GM12875 (cell line): ENCODE measurements around the gene KIAA0040.
A peak's percentile ranks its signal among the peaks of the same experiment; 100 is the strongest.

ENCODE experiments used
- H3K4me3 ChIP-seq: one replicate; pipeline ENCODE4 v1.5.1; 2011; ENCODE audit warnings: low read depth, low read length, control low read depth
- CTCF ChIP-seq: IDR thresholded peaks from 2 replicates; pipeline ENCODE4 v1.5.1; 2011; ENCODE audit warnings: low read depth, mild to moderate bottlenecking, control low read depth, inconsistent platforms, low read length, moderate library complexity, borderline replicate concordance; ENCODE audit not compliant: insufficient read depth

KIAA0040 gene

DNA sequence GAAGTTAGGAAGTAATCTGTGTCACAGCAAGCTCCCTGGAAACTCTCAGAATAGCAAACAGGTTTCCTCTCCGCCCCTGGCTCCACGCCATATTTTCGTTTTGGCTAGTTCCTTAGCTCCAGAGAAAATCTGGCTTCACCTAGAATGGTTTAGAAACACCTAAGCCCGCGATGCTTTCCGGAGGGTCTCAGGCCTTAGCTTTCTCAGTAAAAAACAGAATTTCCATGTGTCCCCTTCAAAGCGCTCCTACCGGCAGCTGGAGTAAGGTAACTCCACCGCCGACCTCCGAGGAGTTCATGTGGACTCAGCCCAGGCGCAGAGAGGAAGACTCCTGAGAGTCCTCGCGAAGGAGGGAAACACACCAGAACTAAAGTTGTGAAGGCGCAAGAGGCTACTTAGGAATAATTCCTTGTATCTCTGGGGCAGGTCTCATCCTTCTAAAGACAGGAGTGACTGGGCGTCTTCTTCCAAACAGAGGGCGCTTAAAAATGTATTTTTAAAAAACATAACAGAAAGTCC, 406 bp downstream of the KIAA0040 start:
- TF ChIP-seq CTCF: no peak

GRCh38 chr1:175191659-175192058, 917 bp downstream of the KIAA0040 start:
- peak overlapping the region; percentile 58 for H3K4me3 ChIP-seq
- TF ChIP-seq CTCF: no peak

More for the DNA sequence above, 406 bp downstream of the KIAA0040 start:
- peak overlapping the region; percentile 58 for H3K4me3 ChIP-seq

- no peak overlapping the region for H3K4me3 ChIP-seq
- no peak for TF ChIP-seq CTCF
These were observed 3.6 kb downstream of the KIAA0040 start for GRCh38 chr1:175188936-175189335.

GRCh38 chr1:175186433-175187160, 6.0 kb downstream of the KIAA0040 start:
- H3K4me3 ChIP-seq: no peak overlapping the region

DNA sequence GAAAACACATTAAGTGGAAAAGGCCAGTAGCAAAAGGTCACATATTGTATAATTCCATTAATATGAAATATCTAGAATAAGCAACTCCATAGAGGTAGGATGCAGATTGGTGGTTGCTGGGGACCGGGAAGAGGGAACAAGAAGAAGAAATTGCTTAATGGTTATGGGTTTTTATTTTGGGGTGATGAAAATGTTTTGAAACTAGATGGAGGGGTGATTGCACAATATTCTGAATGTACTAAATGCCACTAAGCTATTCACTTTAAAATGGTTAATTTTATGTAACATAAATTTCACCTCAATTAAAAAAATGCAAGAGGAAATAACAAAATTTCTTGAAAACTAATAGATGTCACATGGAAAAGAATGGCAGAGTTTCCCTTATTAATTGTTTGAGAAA, 6.7 kb downstream of the KIAA0040 start:
- TF ChIP-seq CTCF: no peak
- no peak overlapping the region for H3K4me3 ChIP-seq

More at GRCh38 chr1:175186433-175187160, 6.0 kb downstream of the KIAA0040 start:
- TF ChIP-seq CTCF: no peak

DNA sequence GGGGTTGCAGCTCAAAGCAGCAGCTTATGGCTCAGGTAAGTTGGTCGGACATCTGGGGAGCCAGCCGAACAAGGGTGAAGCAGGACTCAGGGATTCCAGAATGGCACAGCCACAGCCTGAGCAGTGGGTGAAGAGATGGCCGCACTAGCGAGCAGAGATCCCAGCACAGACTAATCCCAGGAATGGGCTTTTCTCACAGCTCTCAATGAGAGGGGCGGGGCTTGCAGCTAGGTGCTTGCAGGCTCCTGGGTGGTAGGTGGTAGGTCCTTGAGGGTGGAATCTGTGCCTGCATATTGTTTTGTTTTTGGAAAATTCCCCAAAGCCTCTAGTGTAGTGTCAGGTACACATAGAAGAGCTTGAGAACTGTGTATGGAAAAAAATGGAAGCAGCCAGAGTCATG, 9.0 kb downstream of the KIAA0040 start:
- no peak overlapping the region for H3K4me3 ChIP-seq
- no peak for TF ChIP-seq CTCF

- no peak overlapping the region for H3K4me3 ChIP-seq
- no peak for TF ChIP-seq CTCF
These were observed 10.3 kb downstream of the KIAA0040 start for GRCh38 chr1:175182201-175182746.
